B cell (primary cell): ENCODE results near the gene CRAT.
"Not testable (repeated sequence)": the region's sequence is repeated elsewhere in the genome, so short reads cannot be mapped to it uniquely, and the experiment has no call there.

Source experiments
- CTCF ChIP-seq: fragments of 200-600 bp; IDR thresholded peaks from one replicate; pipeline ENCODE4 v1.8.0; 2022; ENCODE audit warnings: antibody characterized with exemption, mild to moderate bottlenecking
- EZH2 ChIP-seq: IDR thresholded peaks from 2 replicates; pipeline ENCODE4 v1.6.1; 2012; ENCODE audit warnings: borderline replicate concordance, low read depth, mild to moderate bottlenecking, moderate library complexity, low read length; ENCODE audit not compliant: insufficient read depth, poor library complexity, severe bottlenecking

GRCh38 chr9:129122976-129123375 lies 12.4 kb upstream of the CRAT start:
- not testable (repeated sequence) for TF ChIP-seq CTCF, EZH2
